CD4-positive, alpha-beta T cell treated with Interleukin-6 for 4 hours (primary cell): ENCODE results near the gene LGALS4.
"Not testable (repeated sequence)": the region's sequence is repeated elsewhere in the genome, so short reads cannot be mapped to it uniquely, and the experiment has no call there.

Experiments
- DNase-seq: peaks from one replicate; pipeline ENCODE4 v3.0.0-alpha.2; 2020; ENCODE audit warnings: mixed read lengths

LGALS4 gene

DNA sequence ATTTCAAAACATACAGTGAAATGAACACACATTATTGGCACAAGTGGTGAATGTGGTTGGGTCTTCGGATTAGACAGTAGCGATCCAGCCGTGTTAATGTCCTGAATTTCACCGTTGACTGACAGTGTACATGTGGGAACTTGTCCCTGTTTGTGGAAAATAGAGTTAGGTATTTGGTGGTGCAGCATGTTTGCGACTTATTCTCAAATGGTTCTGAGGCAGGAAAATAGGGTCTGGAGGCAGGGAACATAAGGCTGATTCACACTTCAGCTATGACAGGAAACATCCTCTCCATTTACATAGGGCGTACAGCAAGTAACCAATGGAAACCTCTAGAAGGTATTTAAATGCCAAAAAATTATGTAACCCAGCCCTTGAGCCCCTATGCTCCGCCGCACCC lies 19.6 kb downstream of the LGALS4 start:
- DNase-seq = no peak

DNA sequence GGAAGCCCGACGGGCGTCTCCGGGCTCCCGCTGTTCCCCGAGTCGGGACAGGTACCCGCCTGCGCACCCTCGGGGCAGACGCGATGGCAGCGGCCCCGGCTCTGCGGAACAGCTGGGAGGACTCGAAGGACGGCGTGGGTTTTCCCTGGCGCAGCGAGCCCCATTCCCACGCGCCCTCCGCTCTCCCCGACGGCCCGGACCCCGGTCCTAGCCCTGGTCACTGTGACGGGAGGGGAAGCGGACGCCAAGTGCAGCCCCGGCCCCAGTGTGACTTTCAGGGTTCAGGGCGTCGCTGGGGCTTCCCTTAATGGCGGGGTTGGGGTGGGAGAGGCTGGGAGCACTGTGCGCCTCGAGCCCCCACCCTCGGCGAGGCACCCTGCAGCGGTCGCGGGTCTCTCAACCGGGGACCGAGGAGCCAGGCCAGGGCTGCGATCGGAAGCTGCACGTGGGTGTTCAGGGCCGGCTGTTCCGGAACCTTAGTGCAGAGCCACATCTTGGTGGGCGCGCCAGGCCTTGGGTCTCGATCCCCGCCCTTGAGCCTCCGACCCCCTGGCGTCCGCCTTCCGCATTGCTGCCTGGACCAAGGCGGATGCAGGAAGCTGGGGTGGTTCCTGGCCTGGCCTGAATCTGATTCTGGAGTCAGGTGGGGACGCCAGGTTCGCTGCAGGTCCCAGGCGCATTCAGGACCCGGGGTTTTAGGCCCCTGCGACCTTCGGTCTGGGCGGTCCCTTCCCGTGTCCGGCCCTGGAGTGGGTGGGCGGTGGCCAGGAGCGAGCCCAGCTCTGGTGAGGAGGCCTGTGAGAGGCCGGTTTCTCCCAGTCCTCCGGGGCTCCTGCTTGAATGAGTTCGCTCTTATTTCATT lies 20.3 kb downstream of the LGALS4 start:
- DNase-seq = peak; percentile 47

DNA sequence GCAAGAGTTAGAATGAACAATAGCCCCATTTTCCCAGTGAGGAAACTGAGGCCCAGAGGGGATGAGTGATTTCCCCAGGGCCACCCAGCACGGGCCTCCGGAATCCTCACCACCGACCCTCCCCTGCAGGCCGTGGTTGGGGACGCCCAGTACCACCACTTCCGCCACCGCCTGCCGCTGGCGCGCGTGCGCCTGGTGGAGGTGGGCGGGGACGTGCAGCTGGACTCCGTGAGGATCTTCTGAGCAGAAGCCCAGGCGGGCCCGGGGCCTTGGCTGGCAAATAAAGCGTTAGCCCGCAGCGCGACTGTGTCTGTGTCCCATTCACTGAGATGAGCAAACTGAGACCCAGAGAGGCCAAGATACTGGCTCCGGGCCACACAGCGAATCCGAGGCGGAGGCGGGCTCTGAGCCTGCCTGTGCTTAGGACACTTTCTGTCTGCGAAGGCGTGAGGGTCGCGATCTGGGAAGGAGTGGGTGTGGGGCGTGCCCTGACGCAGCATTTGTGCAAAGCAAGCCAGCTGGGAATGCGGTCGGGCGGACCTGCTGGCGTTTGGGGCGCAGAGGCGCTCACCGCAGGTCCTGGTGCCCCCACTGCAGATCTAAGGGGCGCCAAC lies 21.2 kb downstream of the LGALS4 start:
- DNase-seq = not testable (repeated sequence)

DNA sequence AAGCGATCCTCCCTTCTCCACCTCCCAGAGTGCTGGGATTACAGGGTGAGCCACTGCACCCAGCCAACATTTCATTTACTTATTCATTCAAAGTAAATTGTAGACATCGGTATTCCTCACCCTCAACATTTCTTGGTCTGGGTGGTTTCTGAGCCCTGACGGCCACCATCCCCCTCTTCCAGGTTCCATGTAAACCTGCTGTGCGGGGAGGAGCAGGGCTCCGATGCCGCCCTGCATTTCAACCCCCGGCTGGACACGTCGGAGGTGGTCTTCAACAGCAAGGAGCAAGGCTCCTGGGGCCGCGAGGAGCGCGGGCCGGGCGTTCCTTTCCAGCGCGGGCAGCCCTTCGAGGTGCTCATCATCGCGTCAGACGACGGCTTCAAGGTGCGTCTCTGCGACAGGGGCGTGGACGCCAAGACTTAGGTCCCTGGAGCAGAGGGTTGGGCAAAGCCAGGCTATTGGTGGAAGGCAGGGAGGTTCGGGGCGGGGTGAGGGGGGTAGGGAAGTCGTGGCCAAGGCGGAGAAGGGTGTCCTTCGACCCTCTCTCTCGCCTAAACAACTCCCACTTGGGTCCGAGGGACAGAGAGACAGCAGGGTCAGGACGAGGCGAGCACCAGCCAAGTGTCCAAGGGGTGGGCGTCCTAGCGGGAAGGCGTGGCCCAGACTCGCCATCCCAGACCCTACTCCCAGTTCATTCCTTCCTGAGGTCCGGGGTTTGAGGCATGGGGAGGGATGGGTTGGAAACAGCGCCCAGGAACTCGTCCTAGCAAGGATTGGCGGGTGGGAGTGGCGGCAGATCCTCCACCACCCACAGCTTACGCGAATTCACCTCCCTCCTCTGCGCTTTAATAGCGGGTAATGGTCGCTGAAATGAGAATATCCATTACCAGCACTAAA lies 22.0 kb downstream of the LGALS4 start:
- DNase-seq = not testable (repeated sequence)

DNA sequence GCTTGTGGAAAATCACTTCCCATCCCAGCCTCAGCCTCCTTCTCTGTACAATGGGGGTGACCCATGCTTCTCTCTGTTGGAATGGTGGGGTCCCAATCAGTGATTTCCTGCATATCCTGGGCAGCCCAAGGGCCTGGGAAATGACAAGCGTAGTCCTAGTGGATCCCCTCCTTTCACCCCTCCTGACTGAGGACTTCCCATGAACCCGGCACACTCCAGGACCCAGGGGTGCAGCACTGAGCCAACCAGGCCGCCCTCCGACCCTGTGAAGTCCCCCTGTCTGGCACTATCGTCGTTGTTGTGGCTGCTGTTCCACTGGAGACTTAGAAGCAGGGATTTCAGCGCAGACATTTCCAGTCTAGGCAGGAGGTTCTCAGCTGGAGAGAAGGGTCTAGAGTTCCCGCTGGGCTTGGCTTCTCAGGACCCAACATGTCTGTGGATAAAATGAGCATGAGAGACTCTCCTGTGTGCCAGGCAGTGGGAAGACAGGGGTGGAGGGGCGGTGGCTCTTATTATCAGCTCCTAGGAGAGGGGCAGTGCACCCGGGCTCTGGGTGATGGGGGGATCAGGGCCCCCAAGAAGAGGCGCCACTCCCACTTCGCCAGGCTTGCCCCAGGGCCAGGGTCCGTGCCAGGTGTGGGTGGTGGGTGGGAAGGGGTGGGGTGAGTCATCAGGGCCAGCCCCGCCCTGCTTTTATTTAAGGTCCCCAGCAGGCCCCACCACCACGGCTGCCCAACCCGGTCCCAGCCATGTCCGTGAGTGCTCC lies 24.1 kb downstream of the LGALS4 start, which contains the start of gene LGALS7B:
Gene LGALS7B, plus strand, starts transcription at position 723 of the 766 bp plus-strand sequence. Its CDS starts 27 bp downstream, at position 750.
- no peak for DNase-seq

DNA sequence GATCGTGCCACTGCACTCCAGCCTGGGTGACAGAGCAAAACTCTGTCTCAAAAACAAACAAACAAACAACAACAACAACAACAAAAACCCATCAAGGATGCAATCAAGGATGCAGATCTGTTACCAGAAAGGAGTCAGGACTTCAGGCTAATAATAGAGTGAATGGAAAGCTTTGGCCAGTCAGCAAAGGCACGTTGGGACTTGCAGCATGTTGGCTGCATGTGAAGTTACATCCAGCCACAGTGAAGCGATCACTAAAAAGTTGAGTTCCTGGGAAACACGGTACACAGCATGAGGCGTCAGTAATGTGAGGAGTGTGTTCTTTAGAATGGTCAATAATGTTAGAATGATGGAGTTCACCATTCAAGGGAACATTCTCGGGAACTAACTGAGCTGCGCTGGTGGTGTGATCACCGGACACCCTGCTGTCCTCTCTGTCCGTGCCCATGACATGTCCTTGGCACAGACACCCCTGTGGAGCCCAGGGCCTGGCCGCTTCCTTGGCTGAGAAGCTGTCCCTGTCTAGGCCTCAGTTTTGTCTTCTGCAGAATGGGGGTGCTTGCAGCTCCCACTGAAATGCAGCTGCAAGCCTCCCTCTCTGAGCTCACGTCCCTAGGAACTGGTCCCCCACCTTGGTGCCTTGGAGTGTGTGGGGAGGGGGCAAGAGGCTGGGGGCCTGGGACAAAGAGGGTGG lies 26.0 kb downstream of the LGALS4 start:
- no peak for DNase-seq

DNA sequence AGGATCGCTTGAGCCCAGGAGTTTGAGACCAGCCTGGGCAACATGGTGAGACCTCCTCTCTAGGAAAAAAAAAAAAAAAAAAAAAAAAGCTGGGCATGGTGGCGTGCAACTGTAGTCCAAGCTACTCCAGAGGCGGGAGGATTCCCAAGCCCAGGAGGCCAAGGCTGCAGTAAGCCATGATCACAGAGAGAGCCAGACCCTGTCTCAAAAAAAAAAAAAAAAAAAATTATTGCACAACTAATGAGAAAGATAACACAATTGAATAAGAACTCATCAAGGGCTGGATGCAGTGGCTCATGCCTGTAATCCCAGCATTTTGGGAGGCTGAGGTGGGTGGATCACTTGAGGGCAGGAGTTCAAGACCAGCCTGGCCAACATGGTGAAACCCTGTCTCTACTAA lies 26.7 kb downstream of the LGALS4 start:
- DNase-seq = not testable (repeated sequence)

DNA sequence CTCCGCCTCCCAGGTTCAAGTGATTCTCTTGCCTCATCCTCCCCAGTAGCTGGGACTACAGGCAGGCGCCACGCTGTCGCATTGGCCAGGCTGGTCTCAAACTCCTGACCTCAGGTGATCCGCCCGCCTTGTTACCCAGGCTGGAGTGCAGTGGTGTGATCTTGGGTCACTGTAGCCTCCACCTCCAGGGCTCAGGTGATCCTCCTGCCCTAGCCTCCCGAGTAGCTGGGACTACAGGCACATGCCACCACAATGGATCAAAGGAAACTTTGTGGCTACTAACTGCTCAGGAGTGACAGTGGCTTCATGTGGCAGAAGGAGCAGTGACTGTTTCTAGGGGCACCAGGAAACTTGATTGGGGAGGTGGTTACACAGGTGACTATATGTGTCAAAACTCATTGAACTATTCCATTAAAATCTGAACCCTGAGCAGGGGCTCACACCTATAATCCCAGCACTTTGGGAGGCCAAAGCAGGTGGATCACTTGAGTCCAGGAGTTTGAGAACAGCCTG lies 27.5 kb downstream of the LGALS4 start:
- DNase-seq = no peak

DNA sequence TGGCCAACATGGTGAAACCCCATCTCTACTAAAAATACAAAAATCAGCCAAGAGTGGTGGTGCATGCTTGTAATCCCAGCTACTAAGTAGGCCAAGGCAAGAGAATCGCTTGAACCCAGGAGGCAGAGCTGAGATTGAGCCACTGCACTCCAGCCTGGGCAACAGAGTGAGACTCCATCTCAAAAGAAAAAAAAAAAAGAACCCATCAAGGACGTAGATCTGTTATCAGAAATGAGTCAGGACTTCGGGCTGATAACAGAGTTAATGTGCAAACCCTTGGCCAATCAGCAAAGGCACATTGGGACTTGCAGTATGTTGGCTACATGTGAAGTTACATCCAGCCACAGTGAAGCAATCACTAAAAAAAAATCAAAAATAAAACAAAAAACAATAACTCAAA lies 28.5 kb downstream of the LGALS4 start:
- no peak for DNase-seq

DNA sequence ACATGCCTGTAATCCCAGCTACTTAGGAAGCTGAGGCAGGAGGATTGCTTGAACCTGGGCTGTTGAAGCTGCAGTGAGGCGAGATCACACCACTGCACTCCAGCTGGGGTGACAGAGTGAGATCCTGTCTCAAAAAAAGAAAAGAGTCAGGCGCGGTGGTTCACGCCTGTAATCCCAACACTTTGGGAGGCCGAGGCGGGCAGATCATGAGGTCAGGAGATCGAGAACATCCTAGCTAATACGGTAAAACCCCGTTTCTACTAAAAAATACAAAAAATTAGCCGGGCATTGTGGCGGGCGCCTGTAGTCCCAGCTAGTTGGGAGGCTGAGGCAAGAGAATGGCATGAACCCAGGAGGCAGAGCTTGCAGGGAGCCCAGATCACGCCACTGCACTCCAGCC lies 30.5 kb downstream of the LGALS4 start:
- not testable (repeated sequence) for DNase-seq

DNA sequence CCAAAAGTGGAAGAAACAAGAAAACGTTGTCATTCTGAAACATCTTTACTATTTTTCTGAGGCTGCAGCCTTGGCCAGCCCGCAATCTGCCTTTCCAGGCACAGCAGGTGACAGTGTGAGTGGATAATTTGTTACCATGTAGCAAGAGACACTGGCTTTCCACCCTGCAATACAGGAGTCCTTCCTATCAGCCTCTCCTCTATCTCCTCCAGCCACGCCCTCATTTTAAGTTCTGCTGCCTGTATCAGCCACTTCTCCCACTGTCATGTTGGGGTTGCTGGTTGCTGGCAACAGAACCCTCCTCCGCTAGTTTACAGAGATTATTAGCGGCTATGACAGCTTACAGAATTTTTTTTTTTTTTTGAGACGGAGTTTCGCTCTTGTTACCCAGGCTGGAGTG lies 31.7 kb downstream of the LGALS4 start:
- DNase-seq = no peak

DNA sequence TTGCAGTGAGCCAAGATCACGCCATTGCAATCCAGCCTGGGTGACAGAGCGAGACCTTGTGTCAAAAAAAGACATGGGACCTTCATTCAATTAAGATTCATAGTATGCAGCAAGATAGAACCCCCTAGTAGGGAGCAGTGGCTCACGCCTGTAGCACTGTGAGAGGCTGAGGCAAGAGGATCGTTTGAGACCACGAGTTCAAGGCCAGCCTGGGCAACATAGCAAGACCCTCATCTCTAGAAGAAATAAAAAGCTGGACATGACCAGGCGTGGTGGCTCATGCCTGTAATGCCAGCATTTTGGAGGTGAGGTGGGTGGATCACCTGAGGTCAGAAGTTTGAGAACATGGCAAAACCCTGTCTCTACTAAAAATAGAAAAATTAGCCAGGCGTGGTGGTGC lies 32.3 kb downstream of the LGALS4 start:
- DNase-seq = no peak

DNA sequence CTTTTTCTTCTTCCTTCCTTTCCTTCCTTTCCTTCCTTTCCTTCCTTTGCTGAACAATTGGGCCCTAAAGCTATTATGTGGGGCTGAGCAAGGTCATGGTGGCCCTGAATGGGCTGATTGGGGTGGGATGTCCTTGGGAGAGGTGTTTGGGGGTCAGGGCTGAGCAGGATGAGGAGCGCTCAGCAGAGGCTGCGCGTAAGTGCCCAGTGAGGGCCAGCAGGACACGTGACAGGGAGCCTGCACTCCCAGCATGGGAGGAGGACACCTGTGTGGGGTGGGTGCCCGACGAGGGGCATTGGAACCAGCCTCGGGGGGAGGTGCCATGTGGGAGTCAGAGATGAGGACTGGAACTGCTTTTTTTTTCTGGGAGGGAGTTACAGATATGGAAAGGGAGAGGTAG lies 34.0 kb downstream of the LGALS4 start:
- DNase-seq = no peak

DNA sequence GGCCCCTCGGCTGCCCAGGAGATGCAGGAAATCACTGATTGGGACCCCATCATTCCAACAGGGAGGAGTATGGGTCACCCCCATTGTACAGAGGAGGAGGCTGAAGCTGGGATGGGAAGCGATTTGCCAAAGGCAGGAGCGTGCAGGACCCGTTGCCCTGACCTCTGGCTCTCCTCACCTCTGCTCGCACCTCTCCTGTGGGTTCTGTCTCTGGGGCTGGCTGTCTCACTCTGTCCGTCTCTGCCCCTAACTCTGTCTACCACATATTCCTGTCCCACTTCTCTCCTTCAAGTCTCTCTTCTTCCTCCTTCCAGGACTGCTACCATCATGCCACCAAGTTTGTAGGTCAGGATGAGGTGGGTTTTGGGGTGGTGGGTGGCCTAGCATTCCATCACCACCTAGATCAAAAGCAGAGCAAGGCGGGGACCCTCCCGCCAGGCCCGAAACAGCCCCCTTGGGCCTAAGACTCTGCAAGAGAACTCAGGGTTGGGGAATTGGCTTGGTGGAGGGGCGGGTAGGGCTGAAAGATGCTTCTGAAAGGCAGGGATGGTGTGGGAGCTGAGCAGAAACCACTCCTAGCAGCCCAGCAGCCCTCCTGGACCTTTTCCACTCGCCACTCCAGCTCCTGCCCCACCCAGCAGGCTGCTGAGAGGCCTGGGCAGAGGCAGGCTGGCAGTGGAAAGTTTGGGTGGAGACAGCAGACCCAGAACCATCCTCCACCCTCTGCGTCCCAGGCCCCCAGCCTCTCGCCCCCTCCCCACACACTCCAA lies 38.4 kb downstream of the LGALS4 start:
- DNase-seq = no peak

DNA sequence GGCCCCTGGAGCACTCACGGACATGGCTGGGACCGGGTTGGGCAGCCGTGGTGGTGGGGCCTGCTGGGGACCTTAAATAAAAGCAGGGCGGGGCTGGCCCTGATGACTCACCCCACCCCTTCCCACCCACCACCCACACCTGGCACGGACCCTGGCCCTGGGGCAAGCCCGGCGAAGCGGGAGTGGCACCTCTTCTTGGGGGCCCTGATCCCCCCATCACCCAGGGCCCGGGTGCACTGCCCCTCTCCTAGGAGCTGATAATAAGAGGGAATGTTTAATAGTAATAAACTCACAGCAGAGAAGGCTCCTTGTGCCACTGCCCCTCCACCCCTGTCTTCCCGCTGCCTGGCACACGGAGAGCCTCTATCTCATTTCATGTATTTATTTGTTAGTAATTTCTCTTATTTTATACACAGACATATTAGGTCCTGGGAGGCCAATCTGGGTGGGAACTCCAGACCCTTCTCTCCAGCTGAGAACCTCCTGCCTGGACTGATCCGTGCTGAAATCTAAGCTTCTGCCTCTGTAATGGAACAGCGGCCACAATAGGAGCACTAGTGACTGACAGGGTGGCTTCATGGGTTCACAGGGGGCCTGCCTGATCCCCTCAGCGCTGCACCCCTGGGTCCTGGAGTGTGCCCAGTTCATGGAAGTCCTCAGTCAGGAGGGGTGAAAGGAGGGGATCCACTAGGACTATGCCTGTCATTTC lies 39.1 kb downstream of the LGALS4 start, which contains the start of gene LGALS7:
Gene LGALS7, minus strand, starts transcription at position 49 of the 709 bp plus-strand sequence. Its CDS starts 25 bp downstream, at position 24.
- no peak for DNase-seq

DNA sequence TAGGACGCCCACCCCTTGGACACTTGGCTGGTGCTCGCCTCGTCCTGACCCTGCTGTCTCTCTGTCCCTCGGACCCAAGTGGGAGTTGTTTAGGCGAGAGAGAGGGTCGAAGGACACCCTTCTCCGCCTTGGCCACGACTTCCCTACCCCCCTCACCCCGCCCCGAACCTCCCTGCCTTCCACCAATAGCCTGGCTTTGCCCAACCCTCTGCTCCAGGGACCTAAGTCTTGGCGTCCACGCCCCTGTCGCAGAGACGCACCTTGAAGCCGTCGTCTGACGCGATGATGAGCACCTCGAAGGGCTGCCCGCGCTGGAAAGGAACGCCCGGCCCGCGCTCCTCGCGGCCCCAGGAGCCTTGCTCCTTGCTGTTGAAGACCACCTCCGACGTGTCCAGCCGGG lies 41.2 kb downstream of the LGALS4 start:
- DNase-seq = not testable (repeated sequence)

DNA sequence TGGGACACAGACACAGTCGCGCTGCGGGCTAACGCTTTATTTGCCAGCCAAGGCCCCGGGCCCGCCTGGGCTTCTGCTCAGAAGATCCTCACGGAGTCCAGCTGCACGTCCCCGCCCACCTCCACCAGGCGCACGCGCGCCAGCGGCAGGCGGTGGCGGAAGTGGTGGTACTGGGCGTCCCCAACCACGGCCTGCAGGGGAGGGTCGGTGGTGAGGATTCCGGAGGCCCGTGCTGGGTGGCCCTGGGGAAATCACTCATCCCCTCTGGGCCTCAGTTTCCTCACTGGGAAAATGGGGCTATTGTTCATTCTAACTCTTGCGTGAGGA lies 41.8 kb downstream of the LGALS4 start:
- not testable (repeated sequence) for DNase-seq

DNA sequence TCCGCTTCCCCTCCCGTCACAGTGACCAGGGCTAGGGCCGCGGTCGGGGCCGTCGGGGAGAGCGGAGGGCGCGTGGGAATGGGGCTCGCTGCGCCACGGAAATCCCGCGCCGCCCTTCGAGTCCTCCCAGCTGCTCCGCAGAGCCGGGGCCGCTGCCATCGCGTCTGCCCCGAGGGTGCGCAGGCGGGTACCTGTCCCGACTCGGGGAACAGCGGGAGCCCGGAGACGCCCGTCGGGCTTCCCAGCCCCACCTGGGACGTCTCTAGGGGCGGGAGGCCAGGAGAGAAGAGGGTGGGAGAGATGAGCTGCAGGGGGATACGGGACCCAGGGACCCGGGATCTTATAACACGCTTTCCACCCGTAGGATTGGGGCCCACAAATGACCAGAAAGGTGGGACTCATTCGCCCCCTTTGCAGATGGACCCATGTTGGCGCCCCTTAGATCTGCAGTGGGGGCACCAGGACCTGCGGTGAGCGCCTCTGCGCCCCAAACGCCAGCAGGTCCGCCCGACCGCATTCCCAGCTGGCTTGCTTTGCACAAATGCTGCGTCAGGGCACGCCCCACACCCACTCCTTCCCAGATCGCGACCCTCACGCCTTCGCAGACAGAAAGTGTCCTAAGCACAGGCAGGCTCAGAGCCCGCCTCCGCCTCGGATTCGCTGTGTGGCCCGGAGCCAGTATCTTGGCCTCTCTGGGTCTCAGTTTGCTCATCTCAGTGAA lies 42.4 kb downstream of the LGALS4 start:
- not testable (repeated sequence) for DNase-seq

DNA sequence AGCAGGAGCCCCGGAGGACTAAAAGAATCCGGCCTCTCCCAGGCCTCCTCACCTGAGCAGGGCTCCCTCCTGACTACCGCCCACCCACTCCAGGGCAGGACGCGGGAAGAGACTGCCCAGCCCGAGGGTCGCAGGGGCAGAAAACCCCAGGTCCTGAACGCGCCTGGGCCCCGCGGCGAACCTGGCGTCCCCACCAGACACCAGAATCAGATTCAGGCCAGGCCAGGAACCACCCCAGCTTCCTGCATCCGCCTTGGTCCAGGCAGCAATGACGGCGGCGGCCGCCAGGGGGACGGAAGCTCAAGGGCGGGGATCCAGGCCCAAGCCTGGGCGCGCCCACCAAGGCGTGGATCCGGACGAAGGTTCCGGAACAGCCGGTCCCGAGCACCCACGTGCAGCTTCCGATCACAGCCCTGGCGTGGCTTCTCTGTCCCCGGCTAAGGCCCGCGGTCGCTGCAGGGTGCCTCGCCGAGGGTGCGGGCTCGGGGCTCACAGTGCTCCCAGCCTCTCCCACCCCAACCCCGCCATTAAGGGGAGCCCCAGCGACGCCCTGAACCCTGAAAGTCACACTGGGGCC lies 43.0 kb downstream of the LGALS4 start:
- peak; percentile 94 for DNase-seq
